ENCODE data around the gene GPC6.

DNA sequence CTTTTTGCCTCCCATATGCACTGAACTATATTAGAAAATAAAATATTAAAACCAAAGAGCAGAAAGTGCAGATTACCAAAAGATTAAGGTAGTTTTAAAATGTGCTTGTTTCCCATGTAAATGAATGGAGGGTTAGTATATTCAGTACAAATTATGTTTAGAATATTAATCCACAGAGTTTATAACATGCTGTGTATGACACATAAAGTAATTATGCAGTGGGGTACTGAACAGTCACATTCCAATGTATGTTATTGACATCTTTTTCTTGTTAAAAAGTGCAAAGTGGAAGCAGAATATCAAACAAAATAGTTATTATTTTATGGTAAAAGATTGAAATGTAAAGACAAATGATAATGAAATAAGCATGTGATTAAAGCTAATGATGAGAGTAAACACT, 79.3 kb downstream of the GPC6 start:
- TF ChIP-seq, protein P1, sequence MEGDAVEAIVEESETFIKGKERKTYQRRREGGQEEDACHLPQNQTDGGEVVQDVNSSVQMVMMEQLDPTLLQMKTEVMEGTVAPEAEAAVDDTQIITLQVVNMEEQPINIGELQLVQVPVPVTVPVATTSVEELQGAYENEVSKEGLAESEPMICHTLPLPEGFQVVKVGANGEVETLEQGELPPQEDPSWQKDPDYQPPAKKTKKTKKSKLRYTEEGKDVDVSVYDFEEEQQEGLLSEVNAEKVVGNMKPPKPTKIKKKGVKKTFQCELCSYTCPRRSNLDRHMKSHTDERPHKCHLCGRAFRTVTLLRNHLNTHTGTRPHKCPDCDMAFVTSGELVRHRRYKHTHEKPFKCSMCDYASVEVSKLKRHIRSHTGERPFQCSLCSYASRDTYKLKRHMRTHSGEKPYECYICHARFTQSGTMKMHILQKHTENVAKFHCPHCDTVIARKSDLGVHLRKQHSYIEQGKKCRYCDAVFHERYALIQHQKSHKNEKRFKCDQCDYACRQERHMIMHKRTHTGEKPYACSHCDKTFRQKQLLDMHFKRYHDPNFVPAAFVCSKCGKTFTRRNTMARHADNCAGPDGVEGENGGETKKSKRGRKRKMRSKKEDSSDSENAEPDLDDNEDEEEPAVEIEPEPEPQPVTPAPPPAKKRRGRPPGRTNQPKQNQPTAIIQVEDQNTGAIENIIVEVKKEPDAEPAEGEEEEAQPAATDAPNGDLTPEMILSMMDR (conservative IDR thresholded peaks at IDR 0.05), result no peak
- TF ChIP-seq EZH2 (IDR thresholded peaks at IDR 0.05; ENCODE audit: low read depth), result no peak
